Measurements from ENCODE around the gene MOV10L1.

DNA sequence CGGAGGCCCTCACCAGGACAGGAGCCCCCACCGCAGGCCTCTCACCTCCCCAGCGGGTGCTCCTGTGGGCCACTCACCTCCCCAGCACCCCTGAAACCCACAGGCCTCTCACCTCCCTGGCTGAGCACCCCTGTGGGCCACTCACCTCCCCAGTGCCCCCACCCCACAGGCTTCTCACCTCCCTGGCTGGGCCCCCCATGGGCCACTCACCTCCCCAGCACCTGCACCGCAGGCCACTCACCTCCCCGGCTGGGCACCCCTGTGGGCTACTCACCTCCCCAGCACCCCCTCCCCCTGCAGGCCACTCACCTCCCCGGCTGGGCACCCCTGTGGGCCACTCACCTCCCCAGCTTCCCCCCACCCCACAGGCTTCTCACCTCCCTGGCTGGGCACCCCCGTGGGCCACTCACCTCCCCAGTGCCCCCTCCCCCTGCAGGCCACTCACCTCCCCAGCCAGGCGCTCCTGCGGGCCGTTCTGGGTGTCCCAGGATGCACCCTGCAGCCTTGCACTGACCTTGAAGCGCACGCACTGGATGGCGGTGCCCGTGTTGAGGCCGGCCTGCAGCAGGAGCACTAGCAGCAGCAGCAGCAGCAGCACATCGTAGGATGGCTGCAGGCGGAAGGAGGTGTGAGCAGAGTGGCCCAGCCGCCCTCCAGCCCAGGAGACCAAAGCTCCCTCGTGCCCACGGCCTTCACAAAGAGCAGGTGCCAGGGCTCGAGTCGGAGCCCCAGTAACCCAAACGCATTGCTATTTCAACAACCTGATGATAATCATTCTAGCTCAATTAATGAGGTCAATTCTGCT is 26.0 kb upstream of the MOV10L1 start:
- TF ChIP-seq, protein P1, sequence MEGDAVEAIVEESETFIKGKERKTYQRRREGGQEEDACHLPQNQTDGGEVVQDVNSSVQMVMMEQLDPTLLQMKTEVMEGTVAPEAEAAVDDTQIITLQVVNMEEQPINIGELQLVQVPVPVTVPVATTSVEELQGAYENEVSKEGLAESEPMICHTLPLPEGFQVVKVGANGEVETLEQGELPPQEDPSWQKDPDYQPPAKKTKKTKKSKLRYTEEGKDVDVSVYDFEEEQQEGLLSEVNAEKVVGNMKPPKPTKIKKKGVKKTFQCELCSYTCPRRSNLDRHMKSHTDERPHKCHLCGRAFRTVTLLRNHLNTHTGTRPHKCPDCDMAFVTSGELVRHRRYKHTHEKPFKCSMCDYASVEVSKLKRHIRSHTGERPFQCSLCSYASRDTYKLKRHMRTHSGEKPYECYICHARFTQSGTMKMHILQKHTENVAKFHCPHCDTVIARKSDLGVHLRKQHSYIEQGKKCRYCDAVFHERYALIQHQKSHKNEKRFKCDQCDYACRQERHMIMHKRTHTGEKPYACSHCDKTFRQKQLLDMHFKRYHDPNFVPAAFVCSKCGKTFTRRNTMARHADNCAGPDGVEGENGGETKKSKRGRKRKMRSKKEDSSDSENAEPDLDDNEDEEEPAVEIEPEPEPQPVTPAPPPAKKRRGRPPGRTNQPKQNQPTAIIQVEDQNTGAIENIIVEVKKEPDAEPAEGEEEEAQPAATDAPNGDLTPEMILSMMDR (IDR thresholded peaks at IDR 0.05; ENCODE audit: extremely low read depth in 1 of 2, insufficient read depth in 1 of 2, low read depth in 1 of 2, low read length in 2 of 2), result no peak
- TF ChIP-seq FOS (IDR thresholded peaks at IDR 0.05; ENCODE audit: borderline replicate concordance, insufficient read depth, low read length) (no peak), POLR2A (IDR thresholded peaks at IDR 0.05; ENCODE audit: low read depth, low read length) (no peak), EZH2 (IDR thresholded peaks at IDR 0.05; ENCODE audit: borderline replicate concordance, low read depth, low read length, severe bottlenecking) (no peak), GATA2 (IDR thresholded peaks at IDR 0.05; ENCODE audit: insufficient read depth, insufficient read length, low read depth, low read length) (no peak), POLR2AphosphoS5 (IDR thresholded peaks at IDR 0.05; ENCODE audit: insufficient read depth, low read depth, low read length) (no peak), JUN (IDR thresholded peaks at IDR 0.05; ENCODE audit: borderline replicate concordance, insufficient read depth, insufficient read length, low read depth) (no peak), MYC (IDR thresholded peaks at IDR 0.05; ENCODE audit: low read depth, low read length) (no peak)
- TF ChIP-seq, protein P2, sequence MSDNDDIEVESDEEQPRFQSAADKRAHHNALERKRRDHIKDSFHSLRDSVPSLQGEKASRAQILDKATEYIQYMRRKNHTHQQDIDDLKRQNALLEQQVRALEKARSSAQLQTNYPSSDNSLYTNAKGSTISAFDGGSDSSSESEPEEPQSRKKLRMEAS (IDR thresholded peaks at IDR 0.05; ENCODE audit: insufficient read depth, insufficient read length), result no peak

Data from endothelial cell of umbilical vein (primary cell).